Epithelial cell of umbilical artery (primary cell): ENCODE measurements around the gene TMEM87A. TPM values are rescaled to one million over a fixed set of nuclear protein-coding genes. Genes with fewer than 3 reads are reported as not detected.

Source experiments
- total RNA-seq: library from RNA; depleted of rRNA; stranded (reverse); fragments of >200 nt; gene quantifications from 2 replicates; pipeline ENCODE4 v1.2.3, GENCODE V29; 2014

The TMEM87A gene
- 68.5 and 70.2 TPM in 2 replicates for total RNA-seq

DNA sequence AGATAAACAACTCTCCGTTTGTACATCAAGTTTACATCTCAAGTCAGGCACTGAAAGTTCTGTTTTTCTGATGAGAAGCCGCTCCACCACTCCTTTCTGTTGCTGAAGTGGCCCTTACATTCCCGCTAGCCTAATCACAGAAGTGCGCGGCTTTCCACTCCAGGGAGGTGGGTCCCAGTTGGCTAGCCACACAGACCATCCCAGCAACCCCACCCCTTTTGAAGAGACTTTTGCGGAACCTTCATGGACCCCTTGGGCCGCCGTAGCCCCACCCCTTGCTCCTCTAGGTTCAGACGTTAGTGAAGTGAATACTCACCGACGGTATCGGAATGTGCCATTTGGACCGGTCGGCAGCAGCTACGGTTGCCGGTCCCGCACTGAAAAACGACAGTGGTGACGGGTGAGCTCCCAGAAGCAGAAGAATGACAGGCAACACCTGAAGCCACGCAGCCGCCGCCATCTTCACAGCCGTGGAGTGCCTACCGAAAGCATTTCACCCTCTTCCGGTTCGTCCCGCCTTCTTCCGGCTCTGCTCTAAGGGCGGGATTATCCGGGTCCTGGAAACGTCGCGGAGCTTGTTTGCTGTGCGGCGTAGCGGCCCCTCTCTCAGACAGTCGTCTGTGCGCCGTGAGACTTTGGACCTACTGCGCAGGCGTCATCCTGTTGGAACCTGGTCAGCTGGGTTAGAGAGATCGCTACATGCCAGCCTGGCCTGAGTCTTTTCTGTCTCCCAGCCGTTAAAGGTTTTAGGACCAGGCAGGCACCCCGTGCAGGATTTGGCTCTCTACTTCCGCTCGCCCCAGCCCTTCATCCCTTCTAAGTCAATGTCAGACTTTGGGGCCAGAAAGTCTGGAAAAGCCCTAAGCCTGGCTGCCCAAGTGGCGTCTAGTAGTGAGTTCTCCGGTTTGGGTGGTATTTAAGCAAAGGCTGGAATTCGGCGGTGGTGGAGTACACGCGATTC, at the start of gene TMEM87A, which contains the start of gene GANC:
Gene TMEM87A, minus strand, starts transcription at position 495 of the 961 bp plus-strand sequence. Its CDS starts 35 bp downstream, at position 460.
Gene GANC, plus strand, starts transcription at position 263 of the 961 bp plus-strand sequence. CDS start 1,281 bp downstream, outside the sequence.

DNA sequence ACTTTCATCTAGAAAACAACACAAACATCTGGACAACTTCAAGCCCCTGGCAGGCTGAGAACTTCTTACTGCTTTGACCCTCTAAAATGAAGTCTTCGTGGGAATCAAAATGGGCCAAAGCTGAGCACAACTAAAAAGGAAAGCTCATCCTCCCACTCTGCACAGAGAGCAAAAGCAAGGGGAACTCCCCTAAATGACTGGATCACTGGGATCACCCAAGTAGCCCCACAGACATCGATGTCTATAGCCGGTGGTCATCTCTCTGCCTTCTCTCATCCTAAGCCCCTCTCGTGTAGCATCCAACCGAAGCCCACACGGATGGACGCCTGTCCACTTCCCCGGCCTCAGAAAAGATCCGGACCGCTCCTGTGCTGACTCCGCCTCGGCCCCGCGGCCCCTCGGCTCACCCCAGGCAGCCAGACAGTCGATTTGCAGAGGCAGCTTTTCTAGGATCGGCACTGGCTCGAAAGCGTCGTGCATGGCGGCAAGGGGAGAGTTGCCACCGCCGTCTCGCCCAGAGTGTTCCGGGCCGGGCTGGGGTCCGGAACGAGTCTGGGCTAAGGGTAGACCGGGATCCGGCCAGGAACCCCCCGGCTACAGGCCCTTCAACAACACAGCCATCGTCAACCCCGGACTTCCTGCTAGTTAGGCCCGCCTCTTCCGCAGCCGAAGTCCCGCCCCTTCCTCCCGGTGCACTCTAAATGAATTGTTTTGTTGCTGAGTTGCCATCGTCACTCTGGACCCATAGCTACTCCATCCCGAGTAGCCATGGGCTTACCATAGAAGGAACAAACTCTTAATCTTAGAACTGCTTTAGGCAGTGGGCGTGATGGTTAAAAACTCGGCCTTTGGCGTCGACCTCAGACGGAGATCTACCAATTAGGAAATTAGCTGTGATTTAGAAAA, 65.3 kb downstream of the TMEM87A start, which contains the start of gene VPS39:
Gene VPS39, minus strand, starts transcription at position 631 of the 906 bp plus-strand sequence. Its CDS starts 151 bp downstream, at position 480.

Other genes starting within 250 kb of the TMEM87A start
- gene PLA2G4D, start 178.9 kb downstream of the TMEM87A start, total RNA-seq, result not detected in 2 replicates
- not detected in 2 replicates for gene PLA2G4F, start 116.8 kb downstream of the TMEM87A start, total RNA-seq
- gene VPS39, start 65.1 kb downstream of the TMEM87A start, total RNA-seq, result 25.3 and 41.3 TPM in 2 replicates
- gene GANC, start 232 bp downstream of the TMEM87A start, total RNA-seq, result 11.7 and 20.7 TPM in 2 replicates
- gene CAPN3, start 86.1 kb upstream of the TMEM87A start, total RNA-seq, result 0.15 and 0.32 TPM in 2 replicates
- 52.3 and 58.5 TPM in 2 replicates for gene ZNF106, start 217.7 kb upstream of the TMEM87A start, total RNA-seq
- 263 and 312 TPM in 2 replicates for gene SNAP23, start 222.2 kb upstream of the TMEM87A start, total RNA-seq